ENCODE results near the gene TRNAU1AP. TPM values are rescaled to one million over a fixed set of nuclear protein-coding genes. Genes with fewer than 3 reads are reported as not detected.

The TRNAU1AP gene
- total and polyA plus RNA-seq, 2 of the 13 experiments (the other 11 are each of a cell fraction or from before 2014, with no cell fraction given), result 29.0 to 42.9 TPM

DNA sequence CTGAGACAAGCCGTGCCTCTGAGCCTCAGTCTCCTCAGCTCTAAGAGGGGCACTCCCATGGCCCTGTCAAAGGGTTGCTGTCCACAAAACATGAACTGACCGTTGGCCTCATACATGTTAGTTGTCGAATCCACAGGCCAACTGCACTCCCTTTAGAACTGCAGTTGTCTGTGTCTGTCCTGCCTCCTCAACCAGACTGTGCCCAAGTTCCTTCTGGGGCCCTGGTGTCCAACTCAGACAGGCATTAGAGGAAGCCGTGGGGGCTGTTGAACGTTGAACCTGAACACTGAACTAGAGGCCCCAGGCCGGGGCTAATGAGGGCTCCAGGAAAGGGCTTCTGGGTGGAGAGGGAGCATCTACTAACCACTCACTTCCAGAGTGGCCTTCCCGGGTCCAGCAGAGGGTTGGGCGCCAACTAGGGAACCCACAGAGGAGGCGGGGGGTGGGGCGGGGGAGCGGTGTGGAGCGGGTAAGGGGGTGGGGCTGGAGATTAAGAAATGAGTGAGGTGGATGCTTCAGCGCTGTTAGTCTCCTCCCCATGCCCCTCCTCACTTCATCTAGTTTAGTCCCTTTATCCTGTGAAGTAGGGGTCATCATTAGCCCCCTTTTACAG lies 38.9 kb downstream of the TRNAU1AP start, which contains the start of gene RAB42 (continued):
- TF ChIP-seq FOXJ3 (CRISPR knock-in tag; IDR thresholded peaks at IDR 0.05; ENCODE audit: borderline replicate concordance) (no peak), ZIK1 (CRISPR knock-in tag; IDR thresholded peaks at IDR 0.05; ENCODE audit: borderline replicate concordance, low read depth) (no peak), ZKSCAN5 (CRISPR knock-in tag; IDR thresholded peaks at IDR 0.05) (no peak), ETV6 (CRISPR knock-in tag; conservative IDR thresholded peaks at IDR 0.05) (no peak), CREM (IDR thresholded peaks at IDR 0.05) (peak; percentile 30; the same call in 1 of the 2 replicates), CREM (CRISPR knock-in tag; IDR thresholded peaks at IDR 0.05) (no peak), POLR2AphosphoS5 (IDR thresholded peaks at IDR 0.05; ENCODE audit: low read depth, low read length) (peak; percentile 79), ONECUT2 (CRISPR knock-in tag; IDR thresholded peaks at IDR 0.05) (no peak), ZNF567 (CRISPR knock-in tag; IDR thresholded peaks at IDR 0.05; ENCODE audit: borderline replicate concordance) (no peak), KDM2A (CRISPR knock-in tag; IDR thresholded peaks at IDR 0.05; ENCODE audit: borderline replicate concordance, low read depth) (no peak), HDAC1 (CRISPR knock-in tag; IDR thresholded peaks at IDR 0.05) (peak; percentile 11; the same call in 1 of the 2 replicates), FIP1L1 (IDR thresholded peaks at IDR 0.05; ENCODE audit: borderline replicate concordance, insufficient read depth, low read depth, low read length) (no peak), ZNF329 (CRISPR knock-in tag; IDR thresholded peaks at IDR 0.05; ENCODE audit: low read depth) (no peak), KMT2A (CRISPR knock-in tag; IDR thresholded peaks at IDR 0.05) (0 out of 2 replicates have a peak, but pooled peaks have one; percentile 22), IKZF4 (CRISPR knock-in tag; IDR thresholded peaks at IDR 0.05; ENCODE audit: borderline replicate concordance, low read depth, not compliant biosample characterization) (no peak), NFRKB (IDR thresholded peaks at IDR 0.05) (no peak), ZNF530 (CRISPR knock-in tag; IDR thresholded peaks at IDR 0.05; ENCODE audit: low read depth) (no peak), ZNF547 (CRISPR knock-in tag; IDR thresholded peaks at IDR 0.05) (0 out of 2 replicates have a peak, but pooled peaks have one; percentile 1), ZFP36 (IDR thresholded peaks at IDR 0.05; ENCODE audit: borderline replicate concordance, low read depth, low read length, partially characterized antibody) (no peak), ZSCAN22 (CRISPR knock-in tag; IDR thresholded peaks at IDR 0.05) (no peak; the same call in 1 of the 2 replicates)
- TF ChIP-seq, protein P1, sequence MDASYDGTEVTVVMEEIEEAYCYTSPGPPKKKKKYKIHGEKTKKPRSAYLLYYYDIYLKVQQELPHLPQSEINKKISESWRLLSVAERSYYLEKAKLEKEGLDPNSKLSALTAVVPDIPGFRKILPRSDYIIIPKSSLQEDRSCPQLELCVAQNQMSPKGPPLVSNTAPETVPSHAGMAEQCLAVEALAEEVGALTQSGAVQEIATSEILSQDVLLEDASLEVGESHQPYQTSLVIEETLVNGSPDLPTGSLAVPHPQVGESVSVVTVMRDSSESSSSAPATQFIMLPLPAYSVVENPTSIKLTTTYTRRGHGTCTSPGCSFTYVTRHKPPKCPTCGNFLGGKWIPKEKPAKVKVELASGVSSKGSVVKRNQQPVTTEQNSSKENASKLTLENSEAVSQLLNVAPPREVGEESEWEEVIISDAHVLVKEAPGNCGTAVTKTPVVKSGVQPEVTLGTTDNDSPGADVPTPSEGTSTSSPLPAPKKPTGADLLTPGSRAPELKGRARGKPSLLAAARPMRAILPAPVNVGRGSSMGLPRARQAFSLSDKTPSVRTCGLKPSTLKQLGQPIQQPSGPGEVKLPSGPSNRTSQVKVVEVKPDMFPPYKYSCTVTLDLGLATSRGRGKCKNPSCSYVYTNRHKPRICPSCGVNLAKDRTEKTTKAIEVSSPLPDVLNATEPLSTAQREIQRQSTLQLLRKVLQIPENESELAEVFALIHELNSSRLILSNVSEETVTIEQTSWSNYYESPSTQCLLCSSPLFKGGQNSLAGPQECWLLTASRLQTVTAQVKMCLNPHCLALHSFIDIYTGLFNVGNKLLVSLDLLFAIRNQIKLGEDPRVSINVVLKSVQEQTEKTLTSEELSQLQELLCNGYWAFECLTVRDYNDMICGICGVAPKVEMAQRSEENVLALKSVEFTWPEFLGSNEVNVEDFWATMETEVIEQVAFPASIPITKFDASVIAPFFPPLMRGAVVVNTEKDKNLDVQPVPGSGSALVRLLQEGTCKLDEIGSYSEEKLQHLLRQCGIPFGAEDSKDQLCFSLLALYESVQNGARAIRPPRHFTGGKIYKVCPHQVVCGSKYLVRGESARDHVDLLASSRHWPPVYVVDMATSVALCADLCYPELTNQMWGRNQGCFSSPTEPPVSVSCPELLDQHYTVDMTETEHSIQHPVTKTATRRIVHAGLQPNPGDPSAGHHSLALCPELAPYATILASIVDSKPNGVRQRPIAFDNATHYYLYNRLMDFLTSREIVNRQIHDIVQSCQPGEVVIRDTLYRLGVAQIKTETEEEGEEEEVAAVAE (CRISPR knock-in tag; IDR thresholded peaks at IDR 0.05; ENCODE audit: borderline replicate concordance), result 0 out of 2 replicates have a peak, but pooled peaks have one; percentile 52
- TF ChIP-seq, protein P2, sequence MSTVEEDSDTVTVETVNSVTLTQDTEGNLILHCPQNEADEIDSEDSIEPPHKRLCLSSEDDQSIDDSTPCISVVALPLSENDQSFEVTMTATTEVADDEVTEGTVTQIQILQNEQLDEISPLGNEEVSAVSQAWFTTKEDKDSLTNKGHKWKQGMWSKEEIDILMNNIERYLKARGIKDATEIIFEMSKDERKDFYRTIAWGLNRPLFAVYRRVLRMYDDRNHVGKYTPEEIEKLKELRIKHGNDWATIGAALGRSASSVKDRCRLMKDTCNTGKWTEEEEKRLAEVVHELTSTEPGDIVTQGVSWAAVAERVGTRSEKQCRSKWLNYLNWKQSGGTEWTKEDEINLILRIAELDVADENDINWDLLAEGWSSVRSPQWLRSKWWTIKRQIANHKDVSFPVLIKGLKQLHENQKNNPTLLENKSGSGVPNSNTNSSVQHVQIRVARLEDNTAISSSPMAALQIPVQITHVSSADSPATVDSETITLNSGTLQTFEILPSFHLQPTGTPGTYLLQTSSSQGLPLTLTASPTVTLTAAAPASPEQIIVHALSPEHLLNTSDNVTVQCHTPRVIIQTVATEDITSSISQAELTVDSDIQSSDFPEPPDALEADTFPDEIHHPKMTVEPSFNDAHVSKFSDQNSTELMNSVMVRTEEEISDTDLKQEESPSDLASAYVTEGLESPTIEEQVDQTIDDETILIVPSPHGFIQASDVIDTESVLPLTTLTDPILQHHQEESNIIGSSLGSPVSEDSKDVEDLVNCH (CRISPR knock-in tag; IDR thresholded peaks at IDR 0.05), result no peak
- TF ChIP-seq, protein P3, sequence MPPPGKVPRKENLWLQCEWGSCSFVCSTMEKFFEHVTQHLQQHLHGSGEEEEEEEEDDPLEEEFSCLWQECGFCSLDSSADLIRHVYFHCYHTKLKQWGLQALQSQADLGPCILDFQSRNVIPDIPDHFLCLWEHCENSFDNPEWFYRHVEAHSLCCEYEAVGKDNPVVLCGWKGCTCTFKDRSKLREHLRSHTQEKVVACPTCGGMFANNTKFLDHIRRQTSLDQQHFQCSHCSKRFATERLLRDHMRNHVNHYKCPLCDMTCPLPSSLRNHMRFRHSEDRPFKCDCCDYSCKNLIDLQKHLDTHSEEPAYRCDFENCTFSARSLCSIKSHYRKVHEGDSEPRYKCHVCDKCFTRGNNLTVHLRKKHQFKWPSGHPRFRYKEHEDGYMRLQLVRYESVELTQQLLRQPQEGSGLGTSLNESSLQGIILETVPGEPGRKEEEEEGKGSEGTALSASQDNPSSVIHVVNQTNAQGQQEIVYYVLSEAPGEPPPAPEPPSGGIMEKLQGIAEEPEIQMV (CRISPR knock-in tag; IDR thresholded peaks at IDR 0.05; ENCODE audit: low read depth), result no peak
